AG09309 (cell line): ENCODE measurements around the gene KRTAP25-1.

Source experiments
- DNase-seq: peaks from one replicate; pipeline ENCODE4 v3.0.0-alpha.2; 2010; ENCODE audit warnings: low read depth
- H3K4me3 ChIP-seq: 2 replicates; pipeline ENCODE4 v1.5.1; 2011; ENCODE audit warnings: mild to moderate bottlenecking, low read depth, low read length, moderate library complexity; ENCODE audit not compliant: control insufficient read depth
- CTCF ChIP-seq: IDR thresholded peaks from 2 replicates; pipeline ENCODE4 v1.5.1; 2011; ENCODE audit warnings: mild to moderate bottlenecking, low read depth, low read length, inconsistent platforms; ENCODE audit not compliant: insufficient read depth, control insufficient read depth; ENCODE audit errors: missing control alignments

KRTAP25-1 gene

GRCh38 chr21:30255679-30256078, 33.6 kb downstream of the KRTAP25-1 start:
- no peak overlapping the region for H3K4me3 ChIP-seq
- DNase-seq: no peak
- TF ChIP-seq CTCF: no peak

GRCh38 chr21:30251781-30252180, 37.5 kb downstream of the KRTAP25-1 start:
- no peak overlapping the region for H3K4me3 ChIP-seq
- no peak for TF ChIP-seq CTCF
- no peak for DNase-seq

DNA sequence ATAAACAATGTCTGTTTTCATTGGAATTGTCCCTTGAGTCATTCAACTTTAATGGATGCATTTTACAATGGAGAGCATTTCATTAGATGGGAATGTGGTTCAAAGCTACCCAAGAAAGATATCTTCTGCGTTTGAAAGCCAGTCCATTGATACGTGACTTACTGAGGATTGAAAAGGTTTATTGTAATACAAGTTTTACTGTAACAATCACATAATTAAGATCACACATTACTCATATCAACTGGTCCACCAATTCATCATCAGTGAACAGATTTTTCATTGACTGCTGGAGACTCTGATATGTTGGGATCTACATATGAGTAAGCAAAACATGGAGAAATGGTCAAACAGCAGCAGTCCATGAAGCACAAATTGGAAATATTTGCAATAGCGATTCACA, 39.4 kb downstream of the KRTAP25-1 start:
- no peak for DNase-seq
- TF ChIP-seq CTCF: no peak
- H3K4me3 ChIP-seq: no peak overlapping the region

- H3K4me3 ChIP-seq: no peak overlapping the region
- TF ChIP-seq CTCF: no peak
- DNase-seq: no peak
Measured at GRCh38 chr21:30248844-30249243, 40.5 kb downstream of the KRTAP25-1 start.

GRCh38 chr21:30245061-30245460, 44.3 kb downstream of the KRTAP25-1 start:
- no peak for DNase-seq
- no peak for TF ChIP-seq CTCF
- H3K4me3 ChIP-seq: no peak overlapping the region

DNA sequence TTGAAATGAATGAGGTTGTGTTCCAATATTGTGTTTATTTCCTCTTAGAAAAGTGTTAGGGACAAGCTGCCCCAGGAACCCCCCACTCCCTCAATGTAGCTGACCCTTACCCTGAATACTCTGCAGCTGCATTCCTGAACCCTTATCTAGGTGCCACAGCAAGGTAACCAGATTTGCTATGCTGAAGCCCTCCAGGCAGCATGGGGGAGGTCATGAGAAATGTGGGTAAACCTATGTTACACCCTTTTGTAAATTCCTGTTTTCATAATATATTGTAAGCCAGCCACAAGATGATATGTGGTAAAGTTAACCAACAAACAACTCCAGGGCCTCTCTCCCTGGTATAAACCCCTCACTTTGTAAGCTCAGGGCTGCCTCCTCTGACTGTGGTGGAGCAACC, 45.6 kb downstream of the KRTAP25-1 start:
- no peak for TF ChIP-seq CTCF
- no peak overlapping the region for H3K4me3 ChIP-seq
- no peak for DNase-seq

DNA sequence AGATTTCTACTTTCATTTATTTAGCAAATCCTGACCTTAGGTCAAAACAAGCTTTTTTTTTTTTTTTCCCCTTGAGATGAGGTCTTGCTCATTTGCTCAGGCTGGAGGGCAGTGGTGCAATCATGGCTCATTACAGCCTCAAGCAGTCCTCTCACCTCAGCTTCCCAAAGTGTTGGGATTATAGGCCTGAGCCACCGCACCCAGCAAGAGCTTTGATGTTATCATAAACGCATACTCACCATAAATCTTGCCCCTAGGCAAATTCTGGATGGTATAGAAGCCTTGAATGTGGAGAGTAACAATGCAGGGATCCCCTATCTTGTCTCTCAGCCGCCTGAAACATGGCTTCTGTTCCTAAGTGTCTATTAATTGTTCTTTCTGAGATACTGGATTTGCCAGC, 48.7 kb downstream of the KRTAP25-1 start:
- no peak overlapping the region for H3K4me3 ChIP-seq
- DNase-seq: no peak
- no peak for TF ChIP-seq CTCF
